GM10248 (cell line): Measurements from ENCODE around the gene ITGA7.

Experiments
- CTCF ChIA-PET: fragments of 300-600 bp; sonication (Branson Sonifier 250); formaldehyde crosslinking; extraction: SDS; loops from one replicate; lab custom pipeline; 2021; ENCODE audit warnings: antibody characterized with exemption; lab: Yijun Ruan, JAX
- POLR2A ChIA-PET: fragments of 350-650 bp; sonication (Branson Sonifier 250); formaldehyde crosslinking; extraction: SDS; loops from one replicate; lab custom pipeline; 2020; ENCODE audit warnings: antibody characterized with exemption; lab: Yijun Ruan, JAX
- DNase-seq: peaks from one replicate; pipeline ENCODE4 v3.0.0; 2012; ENCODE audit errors: extremely low spot score
- CTCF ChIP-seq: IDR thresholded peaks from 2 replicates; pipeline ENCODE4 v1.5.1; 2012; ENCODE audit warnings: mild to moderate bottlenecking, low read depth; ENCODE audit errors: extremely low read depth, missing control alignments, control extremely low read depth

Gene ITGA7

GRCh38 chr12:55728939-55729818 is 21.5 kb upstream of the ITGA7 start, which contains the start of gene CD63:
CD63 (minus strand) TSS chr12:55729009; CDS start chr12:55728341, 668 bp downstream.
- CTCF ChIA-PET: interaction anchor here (0.8 to 3.1 kb wide), 12 partner anchors 10 to 267 kb away, joined by 3 to 57 read pairs (median 4); partner anchors contain the start of genes DNAJC14 and RDH5
- DNase-seq: peak; percentile 95
- POLR2A ChIA-PET: interaction anchor here (0.6 to 1.7 kb wide), 6 partner anchors 9 to 485 kb away, joined by 3 to 11 read pairs (median 3); partner anchors contain the start of genes ORMDL2, PA2G4, RDH5 and SARNP
- peak; percentile 11 for TF ChIP-seq CTCF

- POLR2A ChIA-PET: interaction anchor here (1.2 to 1.4 kb wide), 2 partner anchors 8 to 89 kb away, joined by 3 read pairs; partner anchors contain the start of genes ORMDL2, RDH5 and SARNP
- DNase-seq: peak; percentile 32
- no peak for TF ChIP-seq CTCF
- CTCF ChIA-PET: interaction anchor here (1.2 to 3.1 kb wide), 5 partner anchors 10 to 267 kb away, joined by 3 to 57 read pairs (median 5); partner anchors contain the start of gene RDH5
Measured at GRCh38 chr12:55728186-55728938, 20.7 kb upstream of the ITGA7 start.

GRCh38 chr12:55727643-55728185 is 20.0 kb upstream of the ITGA7 start:
- ChIA-PET POLR2A (no interaction called here), CTCF (interaction anchor here (1.6 kb wide), 1 partner anchor 11 kb away, joined by 5 read pairs; no protein-coding TSS in a partner anchor)
- TF ChIP-seq CTCF: no peak
- no peak for DNase-seq

- no peak for DNase-seq
- CTCF ChIA-PET: interaction anchor here (1.6 kb wide), 1 partner anchor 11 kb away, joined by 5 read pairs; no protein-coding TSS in a partner anchor
- TF ChIP-seq CTCF: no peak
- POLR2A ChIA-PET: interaction anchor here (0.6 kb wide), 1 partner anchor 317 kb away, joined by 6 read pairs; no protein-coding TSS in a partner anchor
Measured at GRCh38 chr12:55726971-55727370, 19.3 kb upstream of the ITGA7 start.

GRCh38 chr12:55725556-55725955 is 17.9 kb upstream of the ITGA7 start:
- ChIA-PET CTCF (interaction anchor here (0.6 to 7.8 kb wide), 8 partner anchors 10 to 402 kb away, joined by 3 to 73 read pairs (median 4); partner anchors contain the start of genes BLOC1S1, DGKA, ESYT1 and ITGA7), POLR2A (interaction anchor here (0.7 kb wide), 1 partner anchor 13 kb away, joined by 3 read pairs; no protein-coding TSS in a partner anchor)
- TF ChIP-seq CTCF: no peak
- no peak for DNase-seq

- CTCF ChIA-PET: interaction anchor here (0.6 to 7.8 kb wide), 12 partner anchors 9 to 403 kb away, joined by 3 to 73 read pairs (median 4); partner anchors contain the start of genes BLOC1S1, DGKA, ESYT1 and ITGA7
Measured at GRCh38 chr12:55724940-55725309, 17.2 kb upstream of the ITGA7 start.

More at GRCh38 chr12:55724940-55725309, 17.2 kb upstream of the ITGA7 start:
- POLR2A ChIA-PET: interaction anchor here (0.7 kb wide), 1 partner anchor 13 kb away, joined by 3 read pairs; no protein-coding TSS in a partner anchor
- TF ChIP-seq CTCF: no peak
- DNase-seq: no peak
